ENCODE data around the gene OTOP1.
A peak's percentile ranks its signal among the peaks of the same experiment; 100 is the strongest.
"Not testable (repeated sequence)": the region's sequence is repeated elsewhere in the genome, so short reads cannot be mapped to it uniquely, and the experiment has no call there.

OTOP1 gene

GRCh38 chr4:4226606-4227438 lies at the start of gene OTOP1:
OTOP1 (minus strand) TSS chr4:4226929; CDS start chr4:4226864, 65 bp downstream.
- DNase-seq, result no peak

DNA sequence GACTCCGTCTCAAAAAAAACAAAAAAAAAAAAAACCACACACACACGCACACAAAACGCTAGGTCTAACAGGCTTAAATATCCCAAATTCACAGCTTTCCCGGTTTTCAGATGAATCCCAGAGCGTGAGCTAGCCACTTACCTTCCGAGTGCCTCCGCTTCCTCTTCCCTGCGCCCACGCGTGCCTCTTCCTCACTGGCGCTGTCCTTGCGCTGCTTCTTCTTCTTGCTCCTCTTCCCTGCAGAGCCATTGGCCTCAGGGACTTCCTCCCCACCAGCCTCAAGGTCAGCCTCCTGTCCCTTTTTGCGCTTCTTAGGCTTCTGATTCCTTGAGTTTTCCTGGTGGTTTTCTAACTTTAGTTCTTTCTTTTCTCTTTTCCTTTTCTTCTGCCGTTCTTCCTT lies 47.5 kb upstream of the OTOP1 start:
- no peak for DNase-seq

- DNase-seq, result no peak
Observed at GRCh38 chr4:4271912-4272311, 45.2 kb upstream of the OTOP1 start.

DNA sequence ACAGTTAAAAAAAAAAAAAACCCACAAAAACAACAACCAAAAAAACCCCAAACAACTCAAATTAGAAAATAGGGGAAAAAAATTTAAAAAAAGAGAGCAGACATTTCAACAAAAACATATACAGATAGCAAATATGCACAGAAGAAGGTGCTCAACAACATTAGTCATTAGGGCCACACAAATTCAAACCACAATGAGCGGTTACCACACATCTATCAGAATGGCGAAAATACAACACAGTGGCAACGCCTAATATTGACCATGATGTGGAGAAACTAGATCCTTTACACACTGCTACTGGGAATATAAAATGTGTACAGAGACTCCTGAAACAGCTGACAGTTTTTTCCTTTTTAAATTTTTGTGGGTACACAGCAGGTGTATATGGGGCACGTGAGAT lies 43.8 kb upstream of the OTOP1 start:
- DNase-seq, result no peak

DNA sequence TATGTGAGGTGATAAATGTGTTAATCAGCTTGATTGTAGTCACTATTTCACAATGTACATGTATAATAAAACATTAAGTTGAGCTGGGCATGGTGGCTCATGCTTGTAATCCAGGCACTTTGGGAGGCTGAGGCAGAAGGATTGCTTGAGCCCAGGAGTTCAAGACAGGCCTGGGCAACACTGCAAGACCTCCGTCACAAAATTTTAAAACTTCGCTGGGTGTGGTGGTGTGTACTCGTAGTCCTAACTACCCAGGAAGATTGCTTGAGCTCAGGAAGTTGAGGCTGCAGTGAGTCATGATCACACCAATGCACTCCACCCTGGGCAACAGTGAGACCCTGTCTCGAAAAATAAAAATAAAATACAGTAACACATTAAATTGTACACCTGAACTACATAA lies 43.1 kb upstream of the OTOP1 start:
- no peak for DNase-seq

GRCh38 chr4:4269331-4269731 lies 42.6 kb upstream of the OTOP1 start:
- no peak for DNase-seq

DNA sequence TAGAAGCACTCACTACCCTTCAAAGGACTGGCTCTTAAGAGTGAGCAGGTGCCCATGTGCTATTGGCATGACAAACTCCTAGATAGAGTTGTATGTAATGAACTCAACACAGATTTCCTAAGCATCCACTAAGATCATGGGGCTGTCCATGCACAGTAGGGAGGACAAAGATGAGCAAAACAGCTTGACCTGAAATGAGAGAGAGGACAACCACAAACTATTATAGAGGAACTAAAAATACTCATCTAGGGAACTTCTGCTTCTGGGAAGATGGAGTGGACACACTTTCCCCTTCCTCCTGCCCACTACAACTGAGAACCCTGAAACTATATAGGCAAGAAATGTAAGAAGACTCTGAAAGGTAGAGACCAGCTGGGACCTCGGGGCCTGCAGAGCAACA lies 42.0 kb upstream of the OTOP1 start:
- no peak for DNase-seq

DNA sequence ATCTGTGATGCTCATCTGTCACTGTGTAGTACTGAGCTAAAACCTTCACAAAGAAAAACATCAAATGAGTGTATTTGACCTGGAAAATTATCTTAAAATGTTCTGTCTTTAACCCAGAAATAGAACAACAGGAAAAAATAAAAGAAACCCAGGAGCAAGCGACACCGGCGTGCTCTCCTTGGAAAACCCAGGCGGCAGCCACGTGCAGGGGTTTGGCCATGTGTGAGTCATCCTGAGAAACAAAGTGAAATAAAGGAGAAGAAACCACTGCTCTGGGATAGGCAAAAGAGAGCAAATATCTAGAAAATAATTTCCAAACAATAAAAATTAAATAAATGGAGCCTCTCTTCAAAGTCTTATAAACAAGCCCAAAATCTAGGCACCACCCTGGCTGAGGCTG lies 41.3 kb upstream of the OTOP1 start:
- no peak for DNase-seq

DNA sequence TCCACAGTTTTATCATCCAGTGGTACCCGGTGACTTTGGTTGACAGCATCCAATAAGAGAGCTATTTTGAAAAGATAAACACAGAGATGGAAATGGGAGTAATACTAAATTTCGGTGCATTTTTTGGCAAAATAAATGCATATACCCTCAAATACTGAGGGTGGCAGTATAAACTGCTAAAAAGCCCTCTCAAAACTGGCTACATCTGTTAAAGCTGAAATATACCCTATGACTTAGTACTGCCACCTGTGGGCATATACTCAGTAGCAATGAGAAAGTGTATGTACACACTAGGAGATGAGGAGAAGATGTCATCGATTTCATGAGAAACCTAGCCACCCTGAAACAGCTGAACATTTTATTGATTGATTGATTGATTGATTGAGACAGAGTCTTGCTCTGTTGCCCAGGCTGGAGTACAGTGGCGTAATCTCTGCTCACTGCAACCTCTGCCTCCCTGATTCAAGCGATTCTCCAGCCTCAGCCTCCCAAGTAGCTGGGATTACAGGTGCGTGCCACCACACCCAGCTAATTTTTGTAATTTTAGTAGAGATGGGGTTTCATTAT lies 33.5 kb upstream of the OTOP1 start:
- DNase-seq, result peak; percentile 39

- no peak for DNase-seq
Observed at GRCh38 chr4:4259484-4260100, 32.9 kb upstream of the OTOP1 start.

DNA sequence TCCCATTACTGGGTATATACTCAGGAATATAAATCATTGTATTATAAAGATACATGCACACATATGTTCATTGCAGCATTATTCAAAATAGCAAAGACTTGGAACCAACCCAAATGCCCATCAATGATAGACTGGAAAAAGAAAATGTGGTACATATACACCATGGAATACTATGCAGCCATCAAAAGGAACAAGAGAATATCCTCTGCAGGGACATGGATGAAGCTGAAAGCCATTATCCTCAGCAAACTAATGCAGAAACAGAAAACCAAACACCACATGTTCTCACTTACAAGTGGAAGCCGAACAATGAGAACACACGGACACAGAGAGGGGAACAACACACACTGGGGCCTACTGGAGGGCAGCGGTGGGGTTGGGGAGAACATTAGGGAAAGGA lies 31.0 kb upstream of the OTOP1 start:
- not testable (repeated sequence) for DNase-seq

GRCh38 chr4:4256799-4257198 lies 30.1 kb upstream of the OTOP1 start:
- no peak for DNase-seq

DNA sequence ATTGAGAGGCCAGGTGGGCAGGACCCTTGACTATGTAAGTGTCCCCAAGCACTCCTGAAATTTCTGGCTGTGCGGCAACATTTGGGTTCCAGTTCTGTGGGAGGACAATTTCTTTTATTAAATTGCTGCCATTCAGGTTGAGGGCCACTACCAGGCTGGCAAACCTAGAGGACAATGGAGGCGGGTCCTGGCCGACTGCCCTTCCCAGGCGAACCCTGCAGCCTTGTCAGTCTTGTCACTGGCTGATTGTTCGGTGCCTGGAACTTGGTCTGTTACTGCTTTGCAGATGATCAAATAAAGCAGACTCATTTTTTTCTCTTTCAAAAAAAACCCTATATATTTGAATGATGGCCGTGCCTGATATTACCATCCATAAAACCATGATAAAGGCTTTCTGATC lies 27.9 kb upstream of the OTOP1 start:
- no peak for DNase-seq

GRCh38 chr4:4254199-4254598 lies 27.5 kb upstream of the OTOP1 start:
- peak; percentile 2 for DNase-seq

GRCh38 chr4:4249866-4250265 lies 23.1 kb upstream of the OTOP1 start:
- no peak for DNase-seq

- not testable (repeated sequence) for DNase-seq
Observed at GRCh38 chr4:4249342-4249741, 22.6 kb upstream of the OTOP1 start.

GRCh38 chr4:4248885-4249203 lies 22.1 kb upstream of the OTOP1 start:
- DNase-seq, result no peak

GRCh38 chr4:4248029-4248884 lies 21.5 kb upstream of the OTOP1 start, which contains the start of gene TMEM128:
TMEM128 (minus strand) TSS chr4:4248223; CDS start chr4:4248202, 21 bp downstream.
- DNase-seq, result peak; percentile 86

GRCh38 chr4:4247696-4248028 lies 20.9 kb upstream of the OTOP1 start:
- DNase-seq, result no peak

- no peak for DNase-seq
Observed at GRCh38 chr4:4245172-4245571, 18.4 kb upstream of the OTOP1 start.

GRCh38 chr4:4239551-4239950 lies 12.8 kb upstream of the OTOP1 start:
- DNase-seq, result not testable (repeated sequence)

GRCh38 chr4:4233610-4234009 lies 6.9 kb upstream of the OTOP1 start:
- DNase-seq, result no peak

GRCh38 chr4:4228356-4228668 lies 1.6 kb upstream of the OTOP1 start:
- DNase-seq, result no peak
